H9 (cell line): ENCODE measurements around the gene PIAS1. TPM values are rescaled to one million over a fixed set of nuclear protein-coding genes. Genes with fewer than 3 reads are reported as not detected.

Source experiments
- DNase-seq: peaks from one replicate; pipeline ENCODE4 v3.0.0-alpha.2; 2017
- H2AFZ ChIP-seq: one replicate; pipeline ENCODE4 v1.6.1; 2013; ENCODE audit warnings: mild to moderate bottlenecking, low read length, control low read depth, moderate library complexity
- H2AK5ac ChIP-seq: 2 replicates; pipeline ENCODE4 v1.6.1; 2013; ENCODE audit warnings: low read length, control low read depth, mixed read lengths; ENCODE audit not compliant: insufficient read length
- H2BK120ac ChIP-seq: one replicate; pipeline ENCODE4 v1.6.1; 2013; ENCODE audit warnings: low read depth, mild to moderate bottlenecking, low read length, control low read depth, inconsistent platforms; ENCODE audit not compliant: poor library complexity, severe bottlenecking
- H2BK12ac ChIP-seq: 2 replicates; pipeline ENCODE4 v1.6.1; 2013; ENCODE audit warnings: low read length, control low read depth, mixed read lengths, low read depth; ENCODE audit not compliant: insufficient read length
- H2BK15ac ChIP-seq: 2 replicates; pipeline ENCODE4 v1.6.1; 2013; ENCODE audit warnings: low read depth, low read length, control low read depth
- H2BK20ac ChIP-seq: one replicate; pipeline ENCODE4 v1.6.1; 2013; ENCODE audit warnings: low read depth, mild to moderate bottlenecking, low read length, control low read depth, inconsistent platforms; ENCODE audit not compliant: poor library complexity, severe bottlenecking
- H2BK5ac ChIP-seq: 2 replicates; pipeline ENCODE4 v1.6.1; 2013; ENCODE audit warnings: low read length, control low read depth, mixed read lengths; ENCODE audit not compliant: insufficient read length
- H3K14ac ChIP-seq: 2 replicates; pipeline ENCODE4 v1.6.1; 2013; ENCODE audit warnings: low read length, control low read depth; ENCODE audit not compliant: insufficient read depth
- H3K18ac ChIP-seq: 2 replicates; pipeline ENCODE4 v1.6.1; 2013; ENCODE audit warnings: low read depth, mild to moderate bottlenecking, mixed read lengths, low read length, control low read depth; ENCODE audit not compliant: insufficient read length
- H3K23ac ChIP-seq: 2 replicates; pipeline ENCODE4 v1.6.1; 2013; ENCODE audit warnings: low read length, control low read depth, mixed read lengths, low read depth; ENCODE audit not compliant: insufficient read length
- H3K23me2 ChIP-seq: 2 replicates; pipeline ENCODE4 v1.6.1; 2013; ENCODE audit warnings: low read depth, mild to moderate bottlenecking, mixed read lengths, low read length, control low read depth; ENCODE audit not compliant: insufficient read length, poor library complexity, severe bottlenecking
- H3K27ac ChIP-seq: 2 replicates; pipeline ENCODE4 v1.5.1; 2013; ENCODE audit warnings: low read length, control low read depth, mixed read lengths, low read depth; ENCODE audit not compliant: insufficient read length
- H3K27me3 ChIP-seq: 2 replicates; pipeline ENCODE4 v1.6.1; 2013; ENCODE audit warnings: low read length, control low read depth, inconsistent platforms; ENCODE audit not compliant: insufficient read depth
- H3K4ac ChIP-seq: 2 replicates; pipeline ENCODE4 v1.6.1; 2013; ENCODE audit warnings: low read depth, mild to moderate bottlenecking, control low read depth, inconsistent platforms, low read length, moderate library complexity
- H3K4me1 ChIP-seq: 2 replicates; pipeline ENCODE4 v1.6.1; 2013; ENCODE audit warnings: low read length, control low read depth, inconsistent platforms; ENCODE audit not compliant: insufficient read depth
- H3K4me2 ChIP-seq: 2 replicates; pipeline ENCODE4 v1.6.1; 2013; ENCODE audit warnings: low read length, control low read depth, mixed read lengths; ENCODE audit not compliant: insufficient read length, insufficient read depth
- H3K56ac ChIP-seq: 2 replicates; pipeline ENCODE4 v1.6.1; 2013; ENCODE audit warnings: low read depth, mild to moderate bottlenecking, mixed read lengths, low read length, control low read depth; ENCODE audit not compliant: insufficient read length
- H3K79me1 ChIP-seq: 2 replicates; pipeline ENCODE4 v1.6.1; 2013; ENCODE audit warnings: low read depth, mild to moderate bottlenecking, moderate library complexity, low read length, control low read depth, inconsistent platforms; ENCODE audit not compliant: insufficient read depth, poor library complexity, severe bottlenecking
- H3K79me2 ChIP-seq: 2 replicates; pipeline ENCODE4 v1.6.1; 2013; ENCODE audit warnings: low read length, control low read depth, inconsistent platforms; ENCODE audit not compliant: insufficient read depth
- H3K9ac ChIP-seq: 2 replicates; pipeline ENCODE4 v1.6.1; 2013; ENCODE audit warnings: low read length, control low read depth, mixed read lengths; ENCODE audit not compliant: insufficient read length; ENCODE audit errors: extremely low read depth
- H3K9me3 ChIP-seq: one replicate; pipeline ENCODE4 v1.6.1; 2013; ENCODE audit warnings: low read depth, low read length, inconsistent platforms; ENCODE audit not compliant: control insufficient read depth
- H3T11ph ChIP-seq: one replicate; pipeline ENCODE4 v1.6.1; 2013; ENCODE audit warnings: mild to moderate bottlenecking, low read length, control low read depth, inconsistent platforms
- H4K20me1 ChIP-seq: one replicate; pipeline ENCODE4 v1.6.1; 2013; ENCODE audit not compliant: control insufficient read depth, insufficient read length, insufficient read depth
- H4K5ac ChIP-seq: 2 replicates; pipeline ENCODE4 v1.6.1; 2013; ENCODE audit warnings: low read depth, mild to moderate bottlenecking, mixed read lengths, low read length, control low read depth; ENCODE audit not compliant: insufficient read length
- H4K8ac ChIP-seq: replicated peaks from 2 replicates; pipeline ENCODE4 v1.6.1; 2013; ENCODE audit warnings: low read length, control low read depth, mixed read lengths, low read depth; ENCODE audit not compliant: insufficient read length
- H4K91ac ChIP-seq: 2 replicates; pipeline ENCODE4 v1.6.1; 2013; ENCODE audit warnings: low read depth, mild to moderate bottlenecking, moderate library complexity, mixed read lengths, low read length, control low read depth; ENCODE audit not compliant: insufficient read length
- H3K27ac Mint-ChIP-seq, 3 experiments: 2 replicates in 2 of 3; 3 replicates in 1 of 3; pipeline ENCODE4 v1.8.0; 2020 to 2021; ENCODE audit warnings: mixed read lengths in 3 of 3, mild to moderate bottlenecking in 1 of 3, moderate library complexity in 1 of 3
- H3K27me3 Mint-ChIP-seq: 2 replicates; pipeline ENCODE4 v1.8.0; 2021; ENCODE audit warnings: low read depth, mild to moderate bottlenecking, moderate library complexity, mixed read lengths
- H3K36me3 Mint-ChIP-seq, 3 experiments: 2 replicates in 2 of 3; 3 replicates in 1 of 3; pipeline ENCODE4 v1.8.0; 2020 to 2021; ENCODE audit warnings: low read depth in 3 of 3, mixed read lengths in 3 of 3; ENCODE audit not compliant: insufficient read depth in 1 of 3
- H3K4me1 Mint-ChIP-seq, 2 experiments: 2 replicates each; pipeline ENCODE4 v1.8.0; 2020; ENCODE audit warnings: mixed read lengths in 2 of 2
- H3K4me3 Mint-ChIP-seq, 2 experiments: 2 replicates in 1 of 2; 3 replicates in 1 of 2; pipeline ENCODE4 v1.8.0; 2020 to 2021; ENCODE audit warnings: mild to moderate bottlenecking in 2 of 2, mixed read lengths in 2 of 2, moderate library complexity in 1 of 2
- H3K9me3 Mint-ChIP-seq, 2 experiments: 2 replicates in 1 of 2; 3 replicates in 1 of 2; pipeline ENCODE4 v1.8.0; 2020; ENCODE audit warnings: mild to moderate bottlenecking in 2 of 2, mixed read lengths in 2 of 2, moderate library complexity in 1 of 2
- WGBS: extraction: QIAGEN DNeasy Blood & Tissue Kit; methylation state at CpG from one replicate; pipeline ENCODE4 v1.1.7; 2013; ENCODE audit warnings: missing lambda C conversion rate, low lambda C conversion rate, mixed read lengths; ENCODE audit not compliant: insufficient read length; ENCODE audit errors: extremely low coverage; 5-methylcytosine and 5-hydroxymethylcytosine counted together
- total RNA-seq: library from RNA; stranded (reverse); gene quantifications from 2 replicates; pipeline ENCODE4 v1.2.1, GENCODE V29; 2021
- TF ChIP-seq, protein P1 (sequence below): fragments of 200-600 bp; sonication (generic); conservative IDR thresholded peaks from 3 replicates; pipeline ENCODE4 v1.8.0; 2021; ENCODE audit warnings: antibody characterized with exemption, mild to moderate bottlenecking

Gene PIAS1
- total RNA-seq, 1 experiment from 2014 or later, result 31.1 TPM

DNA sequence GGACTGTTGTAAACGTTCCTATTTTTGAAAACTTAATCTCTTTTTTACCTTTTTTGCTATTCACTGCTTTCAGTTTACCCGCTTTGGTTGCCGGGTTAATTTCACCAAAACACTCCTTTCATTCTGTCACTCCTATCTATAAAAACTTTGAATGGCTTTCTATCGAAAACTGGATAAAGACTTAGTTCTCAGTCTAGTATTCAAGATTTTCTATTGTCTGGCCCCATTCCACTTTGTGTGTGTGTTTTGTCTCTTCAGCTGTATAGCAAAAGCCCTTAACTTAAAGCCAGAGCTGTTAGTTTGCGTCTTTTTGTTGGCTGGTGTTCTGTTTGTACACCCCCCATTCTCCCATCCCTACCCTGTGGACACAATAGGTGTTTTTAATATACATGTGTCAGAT lies 7.5 kb downstream of the PIAS1 start:
- Histone ChIP-seq H2BK5ac (no peak overlapping the region), H4K91ac (no peak overlapping the region)

More for the DNA sequence above, 7.5 kb downstream of the PIAS1 start:
- Mint-ChIP-seq H3K4me3 (no peak overlapping the region), H3K36me3 (peaks cover 0 to 10% (median 0%) of the 10 kb centered on the region in 3 experiments; a peak in 2 of 7 replicates), H3K27ac (peak overlapping the region in 1 of 3 experiments; percentile 78; a peak in 1 of 7 replicates), H3K4me1 (peaks cover 36 to 40% of the 10 kb centered on the region in 2 experiments), H3K27me3 (no peaks in the 10 kb centered on the region), H3K9me3 (no peaks in the 10 kb centered on the region)
- Histone ChIP-seq H3K9ac (no peak overlapping the region), H3K14ac (no peak overlapping the region), H3K4ac (no peak overlapping the region), H3K79me1 (peaks cover 7% of the 10 kb centered on the region), H3K27ac (no peak overlapping the region), H3K4me1 (no peaks in the 10 kb centered on the region; the same call in 1 of the 2 replicates), H3K9me3 (no peaks in the 10 kb centered on the region), H4K8ac (no peak overlapping the region), H3K27me3 (no peaks in the 10 kb centered on the region), H2AK5ac (no peak overlapping the region), H4K20me1 (no peaks in the 10 kb centered on the region), H3K56ac (no peak overlapping the region), H4K5ac (no peak overlapping the region), H3K18ac (no peak overlapping the region), H2BK12ac (no peak overlapping the region), H3T11ph (no peak overlapping the region), H2BK120ac (no peak overlapping the region), H2AFZ (no peak overlapping the region), H2BK20ac (no peak overlapping the region), H3K23ac (no peak overlapping the region), H3K23me2 (peaks cover 2% of the 10 kb centered on the region), H3K4me2 (no peak overlapping the region), H3K79me2 (peaks cover 8% of the 10 kb centered on the region; the same call in 1 of the 2 replicates), H2BK15ac (no peak overlapping the region)
- TF ChIP-seq, protein P1, sequence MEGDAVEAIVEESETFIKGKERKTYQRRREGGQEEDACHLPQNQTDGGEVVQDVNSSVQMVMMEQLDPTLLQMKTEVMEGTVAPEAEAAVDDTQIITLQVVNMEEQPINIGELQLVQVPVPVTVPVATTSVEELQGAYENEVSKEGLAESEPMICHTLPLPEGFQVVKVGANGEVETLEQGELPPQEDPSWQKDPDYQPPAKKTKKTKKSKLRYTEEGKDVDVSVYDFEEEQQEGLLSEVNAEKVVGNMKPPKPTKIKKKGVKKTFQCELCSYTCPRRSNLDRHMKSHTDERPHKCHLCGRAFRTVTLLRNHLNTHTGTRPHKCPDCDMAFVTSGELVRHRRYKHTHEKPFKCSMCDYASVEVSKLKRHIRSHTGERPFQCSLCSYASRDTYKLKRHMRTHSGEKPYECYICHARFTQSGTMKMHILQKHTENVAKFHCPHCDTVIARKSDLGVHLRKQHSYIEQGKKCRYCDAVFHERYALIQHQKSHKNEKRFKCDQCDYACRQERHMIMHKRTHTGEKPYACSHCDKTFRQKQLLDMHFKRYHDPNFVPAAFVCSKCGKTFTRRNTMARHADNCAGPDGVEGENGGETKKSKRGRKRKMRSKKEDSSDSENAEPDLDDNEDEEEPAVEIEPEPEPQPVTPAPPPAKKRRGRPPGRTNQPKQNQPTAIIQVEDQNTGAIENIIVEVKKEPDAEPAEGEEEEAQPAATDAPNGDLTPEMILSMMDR, result no peak
- no peak for DNase-seq
- no CpG with 5 or more reads among the region's 5 CpGs for WGBS
